Testis (tissue), 3 donors: ENCODE measurements around the gene TMEM178B. TPM values are rescaled to one million over a fixed set of nuclear protein-coding genes. Genes with fewer than 3 reads are reported as not detected.

Source experiments
- DNase-seq: peaks from one replicate; pipeline ENCODE4 v3.0.0-alpha.2; 2019
- H3K27ac ChIP-seq, 2 donors: fragments of 200-600 bp; sonication (generic); one replicate each; pipeline ENCODE4 v1.5.1; 2019
- H3K27me3 ChIP-seq: fragments of 200-600 bp; sonication (generic); one replicate; pipeline ENCODE4 v1.5.1; 2019
- H3K36me3 ChIP-seq: fragments of 200-600 bp; sonication (generic); one replicate; pipeline ENCODE4 v1.5.1; 2017; ENCODE audit warnings: low read depth; ENCODE audit errors: missing control alignments
- H3K4me1 ChIP-seq: fragments of 200-600 bp; sonication (generic); one replicate; pipeline ENCODE4 v1.5.1; 2019
- H3K4me3 ChIP-seq, 2 donors: fragments of 200-600 bp; sonication (generic); one replicate each; pipeline ENCODE4 v1.5.1; 2017 to 2019
- H3K9me3 ChIP-seq: fragments of 200-600 bp; sonication (generic); one replicate; pipeline ENCODE4 v1.5.1; 2017
- POLR2A ChIP-seq: fragments of 450-650 bp; IDR thresholded peaks from one replicate; pipeline ENCODE4 v1.6.1; 2017; ENCODE audit warnings: antibody characterized with exemption, mild to moderate bottlenecking, moderate library complexity
- WGBS, 2 donors: methylation state at CpG; one replicate each; pipeline ENCODE4 v1.1.5; 2018; 5-methylcytosine and 5-hydroxymethylcytosine counted together
- intact Hi-C: fragments of 100-400 bp; cut with DNase I; formaldehyde crosslinking; loops from one replicate; pipeline ENCODE4 v1.15.1; 2023; ENCODE audit warnings: low total_unique reads
- polyA plus RNA-seq: library from polyadenylated mRNA; stranded (reverse); fragments of 350-450 nt; fragmentation: Illumina TruSeq; extraction: RNeasy Lipid Tissue Mini Kit (QIAGEN cat#74804); gene quantifications from one replicate; pipeline ENCODE4 v1.2.3, GENCODE V29; 2014; ENCODE audit warnings: low read depth, low replicate concordance; ENCODE audit not compliant: insufficient read depth
- total RNA-seq, 2 donors: library from RNA; depleted of rRNA; stranded (reverse); fragments of >200 nt; gene quantifications; one replicate each; pipeline ENCODE4 v1.2.3, GENCODE V29; 2016
- TF ChIP-seq, protein P1 (sequence below), 3 experiments: fragments of 450-650 bp in 2 of 3; fragments of 200-600 bp in 1 of 3; sonication (generic) in 1 of 3; IDR thresholded peaks; one replicate each; pipeline ENCODE4 v1.5.1; 2016 to 2019; ENCODE audit warnings: antibody characterized with exemption in 3 of 3, mild to moderate bottlenecking in 2 of 3, moderate library complexity in 1 of 3

TMEM178B gene
- total and polyA plus RNA-seq, 3 donors from 2014 or later, result 1.7 to 7.2 (median 2.0) TPM

- DNase-seq, result no peak
- H3K4me3 ChIP-seq, result no peak overlapping the region
- WGBS, 2 donors, result 95 to 96% methylated on average over 2 of the region's 2 CpGs
- H3K27me3 ChIP-seq, result no peaks in the 10 kb centered on the region
- H3K4me1 ChIP-seq, result peaks cover 12% of the 10 kb centered on the region
- H3K36me3 ChIP-seq, result no peaks in the 10 kb centered on the region
- no peaks in the 10 kb centered on the region for H3K9me3 ChIP-seq
- no peak overlapping the region for H3K27ac ChIP-seq
- TF ChIP-seq, protein P1, sequence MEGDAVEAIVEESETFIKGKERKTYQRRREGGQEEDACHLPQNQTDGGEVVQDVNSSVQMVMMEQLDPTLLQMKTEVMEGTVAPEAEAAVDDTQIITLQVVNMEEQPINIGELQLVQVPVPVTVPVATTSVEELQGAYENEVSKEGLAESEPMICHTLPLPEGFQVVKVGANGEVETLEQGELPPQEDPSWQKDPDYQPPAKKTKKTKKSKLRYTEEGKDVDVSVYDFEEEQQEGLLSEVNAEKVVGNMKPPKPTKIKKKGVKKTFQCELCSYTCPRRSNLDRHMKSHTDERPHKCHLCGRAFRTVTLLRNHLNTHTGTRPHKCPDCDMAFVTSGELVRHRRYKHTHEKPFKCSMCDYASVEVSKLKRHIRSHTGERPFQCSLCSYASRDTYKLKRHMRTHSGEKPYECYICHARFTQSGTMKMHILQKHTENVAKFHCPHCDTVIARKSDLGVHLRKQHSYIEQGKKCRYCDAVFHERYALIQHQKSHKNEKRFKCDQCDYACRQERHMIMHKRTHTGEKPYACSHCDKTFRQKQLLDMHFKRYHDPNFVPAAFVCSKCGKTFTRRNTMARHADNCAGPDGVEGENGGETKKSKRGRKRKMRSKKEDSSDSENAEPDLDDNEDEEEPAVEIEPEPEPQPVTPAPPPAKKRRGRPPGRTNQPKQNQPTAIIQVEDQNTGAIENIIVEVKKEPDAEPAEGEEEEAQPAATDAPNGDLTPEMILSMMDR (IDR thresholded peaks at IDR 0.05), result no peak
- no peak for TF ChIP-seq POLR2A
- intact Hi-C loops, result no loop called here
Observed at GRCh38 chr7:141464551-141464950, 390.7 kb downstream of the TMEM178B start.

- Histone ChIP-seq H3K27ac (no peak overlapping the region), H3K4me3 (no peak overlapping the region), H3K4me1 (peaks cover 4% of the 10 kb centered on the region), H3K9me3 (no peaks in the 10 kb centered on the region), H3K36me3 (no peaks in the 10 kb centered on the region), H3K27me3 (no peaks in the 10 kb centered on the region)
- 81 to 82% methylated on average over 4 of the region's 4 CpGs for WGBS, 2 donors
- TF ChIP-seq, protein P1 (IDR thresholded peaks at IDR 0.05), result no peak
- TF ChIP-seq POLR2A, result no peak
- intact Hi-C loops, result no loop called here
- no peak for DNase-seq
Observed at GRCh38 chr7:141466151-141466904, 392.5 kb downstream of the TMEM178B start.

DNA sequence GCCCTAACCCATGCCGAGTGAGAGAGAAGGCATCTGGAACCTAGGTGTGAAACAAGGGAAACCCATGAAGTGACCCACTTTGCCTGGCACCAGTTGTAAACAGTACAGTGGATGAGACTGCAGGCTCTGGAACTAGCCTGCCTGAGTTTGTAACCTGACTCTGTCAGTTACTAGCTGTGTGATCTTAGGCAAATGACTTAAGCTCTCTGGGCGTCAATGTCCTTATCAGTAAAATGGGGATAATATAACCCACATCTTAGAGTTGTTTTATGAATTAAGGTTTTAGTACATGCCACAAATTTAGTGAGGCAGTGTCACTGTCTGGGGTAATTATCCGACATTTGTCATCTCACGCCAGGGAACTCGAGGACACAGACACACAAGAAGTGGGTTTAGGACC, 394.5 kb downstream of the TMEM178B start:
- intact Hi-C loops, result no loop called here
- H3K4me3 ChIP-seq, result no peak overlapping the region
- no peak for DNase-seq
- no peaks in the 10 kb centered on the region for H3K27me3 ChIP-seq
- WGBS, 2 donors, result 88 to 91% methylated on average over 5 of the region's 5 CpGs
- H3K4me1 ChIP-seq, result no peaks in the 10 kb centered on the region
- no peaks in the 10 kb centered on the region for H3K9me3 ChIP-seq
- H3K36me3 ChIP-seq, result no peaks in the 10 kb centered on the region
- TF ChIP-seq POLR2A, result no peak
- TF ChIP-seq, protein P1 (IDR thresholded peaks at IDR 0.05), result no peak
- H3K27ac ChIP-seq, result no peak overlapping the region

GRCh38 chr7:141475679-141476078, 401.8 kb downstream of the TMEM178B start:
- TF ChIP-seq, protein P1 (IDR thresholded peaks at IDR 0.05), result no peak
- TF ChIP-seq POLR2A, result no peak
- no peak for DNase-seq
- Histone ChIP-seq H3K4me3 (no peak overlapping the region), H3K4me1 (peaks cover 12% of the 10 kb centered on the region), H3K9me3 (no peaks in the 10 kb centered on the region), H3K27me3 (no peaks in the 10 kb centered on the region), H3K27ac (no peak overlapping the region), H3K36me3 (no peaks in the 10 kb centered on the region)
- intact Hi-C loops, result no loop called here
- WGBS, 2 donors, result 41 to 48% methylated on average over 1 of the region's 1 CpG

GRCh38 chr7:141477865-141478264, 404.0 kb downstream of the TMEM178B start:
- DNase-seq, result no peak
- H3K27ac ChIP-seq, result no peak overlapping the region
- H3K4me1 ChIP-seq, result peaks cover 12% of the 10 kb centered on the region
- no peaks in the 10 kb centered on the region for H3K9me3 ChIP-seq
- 48 to 67% methylated on average over 4 of the region's 4 CpGs for WGBS, 2 donors
- no peaks in the 10 kb centered on the region for H3K27me3 ChIP-seq
- no peaks in the 10 kb centered on the region for H3K36me3 ChIP-seq
- intact Hi-C loops, result no loop called here
- TF ChIP-seq POLR2A, result no peak
- TF ChIP-seq, protein P1 (IDR thresholded peaks at IDR 0.05), result no peak
- no peak overlapping the region for H3K4me3 ChIP-seq
